ENCODE results near the gene INS. TPM values are rescaled to one million over a fixed set of nuclear protein-coding genes. Genes with fewer than 3 reads are reported as not detected.

The INS gene
- total and polyA plus RNA-seq, 2 donors from 2014 or later: not detected

GRCh38 chr11:2209370-2209801 lies 48.4 kb upstream of the INS start:
- TF ChIP-seq, protein P1, sequence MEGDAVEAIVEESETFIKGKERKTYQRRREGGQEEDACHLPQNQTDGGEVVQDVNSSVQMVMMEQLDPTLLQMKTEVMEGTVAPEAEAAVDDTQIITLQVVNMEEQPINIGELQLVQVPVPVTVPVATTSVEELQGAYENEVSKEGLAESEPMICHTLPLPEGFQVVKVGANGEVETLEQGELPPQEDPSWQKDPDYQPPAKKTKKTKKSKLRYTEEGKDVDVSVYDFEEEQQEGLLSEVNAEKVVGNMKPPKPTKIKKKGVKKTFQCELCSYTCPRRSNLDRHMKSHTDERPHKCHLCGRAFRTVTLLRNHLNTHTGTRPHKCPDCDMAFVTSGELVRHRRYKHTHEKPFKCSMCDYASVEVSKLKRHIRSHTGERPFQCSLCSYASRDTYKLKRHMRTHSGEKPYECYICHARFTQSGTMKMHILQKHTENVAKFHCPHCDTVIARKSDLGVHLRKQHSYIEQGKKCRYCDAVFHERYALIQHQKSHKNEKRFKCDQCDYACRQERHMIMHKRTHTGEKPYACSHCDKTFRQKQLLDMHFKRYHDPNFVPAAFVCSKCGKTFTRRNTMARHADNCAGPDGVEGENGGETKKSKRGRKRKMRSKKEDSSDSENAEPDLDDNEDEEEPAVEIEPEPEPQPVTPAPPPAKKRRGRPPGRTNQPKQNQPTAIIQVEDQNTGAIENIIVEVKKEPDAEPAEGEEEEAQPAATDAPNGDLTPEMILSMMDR (IDR thresholded peaks at IDR 0.05; ENCODE audit: borderline replicate concordance, extremely low read depth, insufficient read depth): no peak

GRCh38 chr11:2208691-2209369 lies 47.8 kb upstream of the INS start:
- intact Hi-C loops (cut with DNase I): no loop called here
- DNase-seq: peak in 3 of 5 donors; percentile 15 to 94 (median 50)
- TF ChIP-seq, protein P1 (IDR thresholded peaks at IDR 0.05; ENCODE audit: borderline replicate concordance, extremely low read depth, insufficient read depth): peak; percentile 33
- Histone ChIP-seq H3K27me3 (ENCODE audit: control insufficient read depth, insufficient read depth, low read length) (no peaks in the 10 kb centered on the region), H3K9me3 (ENCODE audit: control insufficient read depth in 2 of 3, insufficient read depth in 1 of 3, low read length in 3 of 3) (no peaks in the 10 kb centered on the region), H3K36me3 (ENCODE audit: control insufficient read depth in 2 of 3, insufficient read depth in 3 of 3, low read length in 3 of 3) (no peaks in the 10 kb centered on the region), H3K4me1 (ENCODE audit: control insufficient read depth in 2 of 3, insufficient read depth in 2 of 3, low read depth in 1 of 3, low read length in 3 of 3) (peaks cover 0 to 16% (median 0%) of the 10 kb centered on the region in 3 donors), H3K27ac (ENCODE audit: low read depth in 2 of 2, low read length in 2 of 2) (no peak overlapping the region), H3K4me3 (ENCODE audit: low read length in 3 of 3) (no peak overlapping the region), H3K9ac (ENCODE audit: low read length in 3 of 3) (no peak overlapping the region)
- FAIRE-seq: no peak

More at GRCh38 chr11:2209370-2209801, 48.4 kb upstream of the INS start:
- no peaks in the 10 kb centered on the region for H3K9me3 ChIP-seq (ENCODE audit: control insufficient read depth in 2 of 3, insufficient read depth in 1 of 3, low read length in 3 of 3)
- DNase-seq (peak in 3 of 5 donors; percentile 7 to 56 (median 43)), FAIRE-seq (no peak)
- no peaks in the 10 kb centered on the region for H3K36me3 ChIP-seq (ENCODE audit: control insufficient read depth in 2 of 3, insufficient read depth in 3 of 3, low read length in 3 of 3)
- H3K9ac ChIP-seq (ENCODE audit: low read length in 3 of 3): no peak overlapping the region
- no peak overlapping the region for H3K27ac ChIP-seq (ENCODE audit: low read depth in 2 of 2, low read length in 2 of 2)
- intact Hi-C loops (cut with DNase I): no loop called here
- H3K27me3 ChIP-seq (ENCODE audit: control insufficient read depth, insufficient read depth, low read length): no peaks in the 10 kb centered on the region
- no peak overlapping the region for H3K4me3 ChIP-seq (ENCODE audit: low read length in 3 of 3)
- peaks cover 0 to 16% (median 0%) of the 10 kb centered on the region in 3 donors for H3K4me1 ChIP-seq (ENCODE audit: control insufficient read depth in 2 of 3, insufficient read depth in 2 of 3, low read depth in 1 of 3, low read length in 3 of 3)

DNA sequence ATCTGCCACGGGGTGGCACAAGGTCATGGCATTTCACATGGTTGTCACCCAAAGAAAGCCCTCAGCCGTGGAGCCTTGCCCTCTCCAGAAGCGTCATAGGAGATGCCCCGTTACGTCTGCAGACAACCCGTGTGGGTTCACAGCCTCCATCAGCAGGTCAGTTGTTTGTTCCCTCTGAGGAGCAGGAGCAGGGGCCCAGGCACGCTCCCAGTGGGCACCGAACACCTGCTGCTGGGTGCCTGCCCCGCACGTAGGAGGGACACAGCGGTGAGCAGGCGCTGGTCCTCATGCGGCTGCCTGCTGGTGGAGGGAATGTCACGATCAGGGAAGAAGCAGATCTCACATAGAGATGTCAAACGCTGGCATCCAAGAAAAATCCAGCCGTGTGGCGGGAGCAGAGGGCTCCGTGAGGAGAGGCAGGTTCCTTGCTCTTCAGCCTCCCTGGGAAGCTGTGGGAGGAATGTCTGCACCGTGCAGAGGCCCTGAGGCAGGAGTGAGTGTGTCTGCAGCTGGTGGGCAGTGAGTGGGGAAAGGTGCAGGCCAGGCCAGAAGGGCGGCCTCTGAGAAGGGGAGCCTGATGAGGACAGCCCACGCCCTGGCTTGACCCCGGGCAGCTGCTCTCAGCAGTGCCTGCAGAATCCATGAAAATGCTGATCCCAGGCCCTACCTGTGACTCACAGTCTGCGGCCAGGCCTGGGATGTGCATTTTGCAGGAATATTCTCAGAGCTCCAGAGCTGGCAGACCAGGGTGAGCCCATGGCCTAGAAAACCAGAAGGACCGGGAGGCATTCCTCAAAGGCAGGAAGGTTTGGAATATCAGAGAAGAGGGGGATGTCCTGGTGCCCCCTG lies 47.0 kb upstream of the INS start:
- no peaks in the 10 kb centered on the region for H3K27me3 ChIP-seq (ENCODE audit: control insufficient read depth, insufficient read depth, low read length)
- no peak overlapping the region for H3K9ac ChIP-seq (ENCODE audit: low read length in 3 of 3)
- FAIRE-seq: no peak
- DNase-seq: peak in 1 of 5 donors; percentile 49
- TF ChIP-seq, protein P1 (IDR thresholded peaks at IDR 0.05; ENCODE audit: borderline replicate concordance, extremely low read depth, insufficient read depth): no peak
- H3K27ac ChIP-seq (ENCODE audit: low read depth in 2 of 2, low read length in 2 of 2): no peak overlapping the region
- no peaks in the 10 kb centered on the region for H3K36me3 ChIP-seq (ENCODE audit: control insufficient read depth in 2 of 3, insufficient read depth in 3 of 3, low read length in 3 of 3)
- H3K4me1 ChIP-seq (ENCODE audit: control insufficient read depth in 2 of 3, insufficient read depth in 2 of 3, low read depth in 1 of 3, low read length in 3 of 3): peaks cover 0 to 16% (median 0%) of the 10 kb centered on the region in 3 donors
- H3K4me3 ChIP-seq (ENCODE audit: low read length in 3 of 3): no peak overlapping the region
- intact Hi-C loops (cut with DNase I): no loop called here
- H3K9me3 ChIP-seq (ENCODE audit: control insufficient read depth in 2 of 3, insufficient read depth in 1 of 3, low read length in 3 of 3): no peaks in the 10 kb centered on the region
